Amniotic stem cell (primary cell): ENCODE measurements around the gene STON2.

Source experiments
- DNase-seq: peaks from one replicate; lab custom pipeline; 2025; lab: John Stamatoyannopoulos, UW

The STON2 gene

DNA sequence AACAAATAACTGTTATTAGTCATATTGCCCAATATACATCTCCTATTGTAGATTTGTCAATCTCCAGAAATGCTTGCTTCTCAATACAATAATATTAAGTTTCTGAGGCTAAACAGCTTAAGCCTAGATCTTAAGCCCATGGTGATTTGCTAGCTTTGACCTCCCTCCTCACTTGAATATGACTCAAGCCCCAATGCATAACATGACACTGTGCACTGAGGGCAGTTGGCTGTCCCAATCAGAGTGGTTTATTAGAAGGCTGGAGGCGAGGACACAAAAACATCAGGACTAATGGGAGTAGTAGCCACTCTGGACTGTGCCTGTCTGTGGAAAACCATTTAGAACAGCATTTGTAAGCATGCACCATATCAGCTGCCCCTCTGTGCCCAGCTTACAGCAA, 98.3 kb downstream of the STON2 start:
- no peak for DNase-seq

- no peak for DNase-seq
Measured at GRCh38 chr14:81301371-81301770, 98.8 kb downstream of the STON2 start.

DNA sequence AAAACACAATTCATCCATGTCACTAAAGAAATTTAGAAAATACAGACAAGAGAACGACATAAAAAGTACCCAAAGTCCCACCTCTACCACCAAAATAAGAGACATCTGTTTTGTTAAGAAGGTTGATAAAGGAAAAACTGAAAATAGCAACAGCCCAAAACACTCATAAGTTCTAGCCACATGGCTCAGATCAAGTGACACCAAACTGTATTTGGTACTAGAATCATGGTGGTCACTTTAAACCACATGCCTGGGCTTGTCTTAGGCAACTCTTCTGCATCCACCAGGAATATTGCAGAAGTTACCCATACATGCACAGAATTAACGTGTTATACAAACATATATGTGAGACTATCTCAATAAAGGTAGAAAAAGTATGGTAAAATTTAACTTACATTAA, 101.2 kb downstream of the STON2 start:
- DNase-seq, result no peak

- no peak for DNase-seq
Measured at GRCh38 chr14:81298122-81298521, 102.0 kb downstream of the STON2 start.

DNA sequence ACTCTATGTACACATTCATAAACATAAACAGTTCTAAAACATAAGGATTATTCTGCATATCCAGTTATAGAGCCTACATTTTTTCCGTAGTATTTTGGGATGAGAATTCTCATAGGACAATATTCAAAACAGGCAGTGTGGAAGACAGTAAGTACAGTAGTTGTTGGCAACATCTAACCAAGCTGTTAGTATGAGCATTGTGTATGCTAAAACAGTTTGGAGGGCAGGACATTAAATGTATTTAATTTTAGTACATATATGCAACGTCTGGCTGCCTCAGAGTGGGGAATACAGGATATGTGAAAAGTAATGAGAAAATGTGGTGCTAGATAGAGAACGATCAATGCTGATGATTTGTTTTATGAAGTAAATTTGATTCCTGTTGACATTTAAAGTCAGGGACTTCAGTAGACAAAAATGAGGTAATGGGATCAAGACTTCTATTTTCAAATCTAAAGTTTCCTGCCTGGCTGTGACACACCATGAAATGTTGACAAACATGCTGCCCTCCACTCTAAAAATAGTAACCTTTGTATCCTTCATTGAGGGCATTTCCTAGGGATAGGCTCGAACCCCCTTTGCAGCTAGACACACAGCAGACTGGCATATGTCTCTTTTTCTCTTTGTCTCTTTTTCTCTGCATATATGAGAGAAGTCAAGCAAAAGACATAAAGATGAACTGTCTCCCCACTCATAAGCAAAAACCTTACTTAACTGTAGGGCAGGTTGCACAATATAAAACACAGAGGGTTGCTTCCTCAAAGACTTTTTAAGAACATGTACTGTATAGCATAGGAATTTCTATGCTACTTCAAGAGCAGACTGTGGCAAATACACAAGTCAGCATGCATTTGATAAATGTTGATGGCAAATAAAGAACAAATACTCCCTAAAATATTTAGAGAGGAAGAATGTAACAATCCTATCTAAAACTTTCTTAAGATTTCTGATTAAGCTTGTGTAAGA, 103.9 kb downstream of the STON2 start:
- no peak for DNase-seq

GRCh38 chr14:81289516-81289915, 110.6 kb downstream of the STON2 start:
- no peak for DNase-seq

DNA sequence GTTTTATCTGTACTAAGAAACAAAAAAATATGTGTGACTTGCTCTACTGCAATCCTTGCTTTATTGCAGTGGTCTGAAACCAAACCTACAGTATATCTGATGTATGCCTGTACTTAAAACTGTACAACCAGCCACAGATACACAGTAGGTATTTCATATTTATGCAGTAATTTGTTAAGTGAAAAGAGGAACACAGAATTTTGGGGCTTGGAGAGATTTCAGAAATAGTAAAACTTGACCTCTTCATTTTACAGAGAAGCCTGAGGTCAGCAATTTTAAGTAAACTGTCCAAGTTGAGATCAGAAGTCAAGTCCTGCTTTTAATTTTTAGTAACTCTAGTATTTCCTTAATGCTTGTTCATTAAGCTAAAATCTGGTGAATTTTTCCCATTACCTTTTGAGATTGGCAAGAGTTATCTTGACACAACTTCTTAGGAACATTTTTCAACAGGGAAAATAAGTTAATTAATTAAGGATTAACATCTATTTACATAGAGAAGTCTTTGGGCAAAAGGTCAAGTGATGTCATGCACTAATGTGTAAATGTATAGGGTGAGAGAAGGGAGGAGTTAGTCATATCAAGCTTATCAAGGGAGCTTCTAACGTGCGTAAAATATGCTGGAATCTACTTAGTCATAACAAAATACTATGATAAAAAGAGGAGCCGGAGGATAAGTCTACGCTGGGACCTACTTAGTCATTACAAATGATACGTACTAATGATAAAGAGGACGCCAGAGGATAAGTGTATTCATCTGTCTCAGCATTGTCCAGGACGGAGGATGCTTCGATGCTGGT, 113.4 kb downstream of the STON2 start:
- DNase-seq, result no peak

- DNase-seq, result no peak
Measured at GRCh38 chr14:81285245-81285644, 114.9 kb downstream of the STON2 start.

- DNase-seq, result no peak
Measured at GRCh38 chr14:81281332-81281731, 118.8 kb downstream of the STON2 start.

DNA sequence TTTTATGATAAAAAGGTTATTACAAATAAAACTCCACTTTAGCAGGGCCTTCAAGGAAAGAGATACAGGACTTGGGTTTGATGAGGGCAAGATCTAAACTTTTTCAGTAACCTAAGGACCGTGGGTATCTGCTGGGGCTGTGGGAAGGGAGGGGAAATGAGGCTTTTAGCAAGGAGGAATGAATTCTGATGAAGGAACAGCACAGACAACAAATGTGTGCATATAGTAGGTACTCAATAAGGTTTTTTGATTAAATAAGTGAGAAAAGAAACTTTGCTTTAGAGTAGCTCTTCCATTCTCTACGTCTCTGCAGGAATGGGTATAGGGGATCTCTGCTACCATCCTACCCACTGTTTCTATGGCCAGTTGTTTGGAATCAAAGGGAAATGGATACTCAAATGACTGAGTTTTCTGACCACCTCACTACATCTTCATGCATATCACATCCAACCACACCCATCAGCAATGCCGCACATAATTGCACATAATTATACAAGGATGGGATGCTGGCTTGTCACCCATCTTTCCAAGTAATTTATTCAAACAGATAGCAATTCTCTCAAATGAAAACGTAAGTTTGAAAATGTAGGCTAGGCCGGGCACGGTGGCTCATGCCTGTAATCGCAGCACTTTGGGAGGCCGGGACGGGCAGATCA, 119.9 kb downstream of the STON2 start:
- DNase-seq, result no peak

- DNase-seq, result no peak
Measured at GRCh38 chr14:81277096-81277495, 123.0 kb downstream of the STON2 start.

- no peak for DNase-seq
Measured at GRCh38 chr14:81276073-81277069, 123.8 kb downstream of the STON2 start.

GRCh38 chr14:81275305-81276072, 124.6 kb downstream of the STON2 start:
- DNase-seq, result no peak

DNA sequence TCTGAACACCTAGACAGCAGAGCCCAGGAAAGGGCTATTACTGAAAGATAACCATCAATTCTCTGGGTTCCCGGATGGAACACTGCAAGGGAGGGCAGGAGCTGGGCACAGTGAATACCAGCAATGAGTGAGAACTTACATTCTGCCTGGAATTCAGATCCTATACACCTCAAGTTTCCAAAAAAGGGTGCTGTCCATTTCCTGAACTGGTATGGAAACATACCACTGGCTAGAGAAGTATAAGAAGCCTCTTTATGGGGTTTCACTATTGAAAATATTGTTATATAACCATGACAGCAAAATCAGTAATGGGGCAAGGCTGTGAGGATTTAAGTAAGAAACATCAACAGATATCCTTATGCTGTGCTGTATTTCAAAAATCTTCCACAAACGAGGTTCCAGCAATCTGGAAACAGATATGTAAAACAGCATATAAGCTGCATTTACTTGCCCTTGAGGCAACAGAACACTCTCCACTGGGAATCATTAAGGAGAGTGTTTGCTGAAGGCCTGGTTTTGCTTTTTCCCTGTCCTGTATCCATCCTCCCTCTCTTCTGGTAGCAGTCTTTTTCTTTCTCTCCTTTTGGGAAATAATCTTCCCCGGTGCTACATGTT, 126.1 kb downstream of the STON2 start:
- DNase-seq, result no peak

GRCh38 chr14:81273521-81273920, 126.6 kb downstream of the STON2 start:
- DNase-seq, result no peak

DNA sequence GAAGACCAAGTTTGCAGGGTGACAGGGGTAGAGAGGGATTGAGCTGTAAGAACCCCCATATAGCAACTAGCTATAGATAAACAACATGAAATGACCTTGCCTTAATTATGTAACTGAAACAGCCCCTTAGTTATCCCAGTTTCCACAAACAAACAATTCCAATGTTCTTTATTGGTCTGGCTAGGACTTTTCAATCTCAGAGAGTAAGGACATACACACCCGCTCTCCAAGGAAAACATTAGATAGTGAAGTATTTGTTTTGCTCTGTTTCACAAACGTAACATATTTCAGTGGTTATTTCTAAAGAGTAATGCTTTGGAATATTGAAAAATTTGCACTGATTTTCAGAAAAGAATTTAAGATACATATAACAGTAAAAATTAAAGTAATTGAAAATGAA, 127.8 kb downstream of the STON2 start:
- DNase-seq, result no peak

GRCh38 chr14:81269979-81270375, 130.1 kb downstream of the STON2 start:
- no peak for DNase-seq

DNA sequence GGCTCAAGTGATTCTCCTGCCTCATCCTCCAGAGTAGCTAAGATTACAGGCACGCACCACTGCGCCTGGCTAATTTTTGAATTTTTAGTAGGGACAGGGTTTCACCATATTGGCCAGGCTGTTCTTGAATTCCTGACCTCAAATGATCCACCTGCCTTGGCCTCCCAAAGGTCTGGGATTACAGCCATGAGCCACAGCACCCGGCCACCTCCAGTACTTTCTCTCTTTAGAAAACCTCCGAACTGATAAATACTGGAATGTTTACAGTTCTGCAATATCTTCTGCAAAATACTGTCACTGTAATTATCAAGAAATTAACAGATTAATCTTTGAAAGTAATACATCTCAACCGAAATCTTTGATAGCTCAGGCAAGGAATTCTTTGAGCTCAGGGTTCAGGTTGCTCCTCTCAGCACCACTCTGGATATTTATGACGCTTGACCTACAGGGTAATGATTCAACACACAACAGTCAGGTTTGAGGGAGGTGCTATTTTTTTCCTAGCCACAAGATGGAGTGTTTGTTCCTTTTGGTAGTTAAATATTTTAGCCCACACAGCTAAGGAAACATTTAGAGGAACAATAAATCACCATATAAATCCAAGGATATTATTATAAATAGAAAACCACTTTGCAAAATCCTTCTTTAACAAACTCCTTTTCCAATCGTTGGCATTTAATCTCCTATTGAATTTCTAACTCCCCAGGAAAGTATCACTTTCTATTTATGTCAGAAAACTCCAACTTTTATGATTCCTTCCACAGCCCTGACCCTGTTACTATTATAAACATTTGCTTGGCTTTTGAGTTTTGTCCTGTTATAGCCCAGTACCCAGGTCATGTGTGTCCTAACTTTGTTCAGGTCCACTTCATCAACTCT, 130.8 kb downstream of the STON2 start:
- DNase-seq, result no peak

- no peak for DNase-seq
Measured at GRCh38 chr14:81268016-81268416, 132.1 kb downstream of the STON2 start.
